Stimulated activated CD4-positive, alpha-beta T cell treated with anti-CD3 and anti-CD28 coated beads, TNF-alpha, amount 100 ng/mL, for 4 hours (primary cell): ENCODE results near the gene LAMB1.

Experiments used
- DNase-seq, 3 experiments: peaks; one replicate each; pipeline ENCODE4 v3.0.0-alpha.2; 2020; ENCODE audit warnings: low read depth in 3 of 3

Gene LAMB1

GRCh38 chr7:107998660-107999480, 4.1 kb downstream of the LAMB1 start:
- no peak for DNase-seq

GRCh38 chr7:107998150-107998549, 4.8 kb downstream of the LAMB1 start:
- DNase-seq: no peak

GRCh38 chr7:107996072-107996882, 6.7 kb downstream of the LAMB1 start:
- no peak for DNase-seq

GRCh38 chr7:107995184-107996071, 7.5 kb downstream of the LAMB1 start:
- DNase-seq: no peak

GRCh38 chr7:107994421-107995030, 8.4 kb downstream of the LAMB1 start:
- no peak for DNase-seq

DNA sequence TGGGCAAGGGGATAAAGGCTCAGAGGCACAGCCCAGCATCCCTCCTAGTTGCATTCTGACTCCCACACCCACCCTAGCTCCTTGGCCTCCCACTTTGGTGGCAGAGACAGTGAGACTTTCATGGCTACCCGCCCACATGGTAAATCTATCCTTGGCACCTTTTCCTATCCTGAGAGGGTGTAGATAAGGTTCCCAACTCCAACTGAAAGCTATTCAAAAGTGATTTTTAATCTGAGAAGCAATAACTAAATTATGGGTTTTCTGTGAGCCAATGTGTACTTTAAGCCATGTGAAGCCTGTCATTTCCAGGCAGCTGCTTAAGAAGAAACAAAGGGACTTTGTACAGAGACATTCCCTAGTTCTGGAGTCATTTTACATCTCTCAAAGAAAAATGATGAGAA, 9.1 kb downstream of the LAMB1 start:
- DNase-seq: no peak

DNA sequence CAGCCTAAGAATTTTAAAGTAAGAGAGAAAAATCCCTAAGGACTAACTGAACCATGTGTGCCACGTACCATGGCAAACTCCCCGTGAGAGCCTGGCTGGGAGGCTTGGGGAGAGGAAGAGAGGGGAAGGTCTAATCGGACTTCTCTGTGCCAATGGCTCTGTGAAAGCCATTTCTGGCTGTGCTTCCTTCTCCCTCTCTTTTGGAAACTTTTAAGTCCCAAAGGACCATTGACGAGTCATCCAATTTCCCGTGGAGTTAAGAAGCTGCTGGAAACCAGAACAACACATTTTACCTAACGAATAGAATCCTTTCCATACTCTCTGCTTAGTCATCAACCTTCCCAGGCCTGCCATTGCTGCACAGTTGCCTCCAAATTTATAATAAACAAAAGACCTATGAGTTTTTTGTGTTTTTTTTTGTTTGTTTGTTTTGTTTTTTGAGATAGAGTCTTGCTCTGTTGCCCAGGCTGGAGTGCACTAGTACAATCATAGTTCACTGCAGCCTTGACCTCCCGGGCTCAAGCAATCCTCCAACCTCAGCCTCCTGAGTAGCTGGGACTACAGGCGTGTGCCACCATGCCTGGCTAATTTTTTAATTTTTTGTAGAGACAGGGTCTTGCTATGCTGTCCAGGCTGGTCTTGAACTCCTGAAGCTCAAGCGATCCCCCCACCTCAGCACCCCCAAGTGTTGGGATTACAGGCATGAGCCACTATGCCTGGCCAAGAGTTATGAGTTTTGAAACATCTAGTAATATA, 13.2 kb downstream of the LAMB1 start:
- no peak for DNase-seq

- DNase-seq: no peak
Measured at GRCh38 chr7:107982918-107983389, 20.0 kb downstream of the LAMB1 start.

- no peak for DNase-seq
Measured at GRCh38 chr7:107982042-107982840, 20.7 kb downstream of the LAMB1 start.

DNA sequence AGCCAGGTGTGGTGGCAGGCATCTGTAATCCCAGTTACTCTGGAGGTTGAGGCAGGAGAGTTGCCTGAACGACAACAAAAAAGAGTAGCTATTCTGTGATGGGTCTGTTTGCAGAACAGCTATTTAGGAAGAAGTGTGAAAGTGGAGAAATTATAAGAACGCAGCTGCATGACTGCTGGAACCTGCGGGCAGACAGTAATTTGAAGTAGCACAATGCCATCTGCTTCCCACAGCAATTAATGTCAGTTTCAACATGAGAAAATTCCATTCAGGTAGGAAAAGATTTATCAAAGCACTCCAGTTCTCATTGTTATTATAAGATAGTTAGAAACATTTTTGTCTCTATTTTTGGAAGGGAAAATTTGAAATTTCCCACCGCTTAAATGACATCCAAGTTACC, 21.5 kb downstream of the LAMB1 start:
- DNase-seq: no peak

GRCh38 chr7:107980671-107981190, 22.2 kb downstream of the LAMB1 start:
- no peak for DNase-seq

- DNase-seq: no peak
Measured at GRCh38 chr7:107980171-107980570, 22.8 kb downstream of the LAMB1 start.

DNA sequence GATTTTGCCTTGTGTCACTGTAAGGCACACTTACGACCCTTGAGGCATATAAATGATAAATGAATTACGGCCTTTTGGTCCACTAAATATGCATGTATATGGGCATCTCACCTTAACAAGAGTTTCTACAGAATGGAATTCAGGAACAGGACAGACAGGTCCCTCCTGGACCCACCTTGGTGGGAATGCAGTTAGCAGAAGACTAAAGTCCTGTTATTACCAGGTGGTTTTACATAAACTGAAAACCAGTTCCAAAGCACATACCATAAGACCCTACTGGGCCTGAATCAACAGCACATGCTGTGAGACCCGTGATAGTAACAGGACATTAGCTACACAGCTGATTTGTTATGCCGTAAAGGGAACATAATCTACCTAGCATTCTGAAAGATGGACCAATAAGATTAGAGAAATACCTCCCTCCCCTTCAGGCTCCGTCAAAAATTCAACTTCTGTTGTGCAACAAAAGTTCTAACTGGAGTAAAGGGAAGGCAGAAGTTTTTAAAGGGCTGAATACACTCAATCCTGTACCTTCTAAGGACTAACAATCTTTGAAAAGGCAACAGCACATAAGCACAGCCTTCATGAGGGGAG, 24.0 kb downstream of the LAMB1 start:
- DNase-seq: no peak

GRCh38 chr7:107977048-107977447, 25.9 kb downstream of the LAMB1 start:
- no peak for DNase-seq

- DNase-seq: no peak
Measured at GRCh38 chr7:107976620-107977019, 26.3 kb downstream of the LAMB1 start.

GRCh38 chr7:107975394-107976013, 27.5 kb downstream of the LAMB1 start:
- DNase-seq: no peak

DNA sequence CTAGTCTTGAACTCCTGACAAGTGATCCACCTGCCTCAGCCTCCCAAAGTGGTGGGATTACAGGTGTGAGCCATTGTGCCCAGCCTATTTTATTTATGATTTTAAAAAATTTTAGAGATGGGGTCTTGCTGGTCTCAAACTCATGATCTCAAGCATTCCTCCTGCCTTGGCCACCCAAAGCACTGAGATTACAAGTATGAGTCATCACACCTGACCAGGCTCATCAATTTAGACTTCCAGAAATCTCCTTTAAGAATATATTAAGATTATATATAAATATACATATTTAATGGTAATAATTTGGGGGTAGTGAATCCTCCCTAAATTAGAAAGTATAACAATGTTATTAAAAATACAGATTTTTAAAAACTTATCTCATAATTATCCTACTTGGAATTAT, 29.1 kb downstream of the LAMB1 start:
- DNase-seq: no peak

GRCh38 chr7:107972941-107973376, 30.0 kb downstream of the LAMB1 start:
- no peak for DNase-seq

- no peak for DNase-seq
Measured at GRCh38 chr7:107972075-107972482, 30.9 kb downstream of the LAMB1 start.
